Vagina (tissue), 2 donors: ENCODE data around the gene RIPOR3. TPM values are rescaled to one million over a fixed set of nuclear protein-coding genes. Genes with fewer than 3 reads are reported as not detected.

Experiments
- DNase-seq, 2 donors: peaks; one replicate each; pipeline ENCODE4 v3.0.0-alpha.2; 2017; ENCODE audit errors: extremely low spot score in 2 of 2
- H3K27ac ChIP-seq: fragments of 200-600 bp; sonication (generic); one replicate; pipeline ENCODE4 v1.5.1; 2019
- H3K27me3 ChIP-seq: fragments of 200-600 bp; sonication (generic); one replicate; pipeline ENCODE4 v1.5.1; 2019
- H3K36me3 ChIP-seq, 2 donors: fragments of 200-600 bp; sonication (generic); one replicate each; pipeline ENCODE4 v1.5.1; 2017 to 2019
- H3K4me1 ChIP-seq: fragments of 200-600 bp; sonication (generic); one replicate; pipeline ENCODE4 v1.5.1; 2019
- H3K4me3 ChIP-seq, 2 donors: fragments of 200-600 bp; sonication (generic); 1 replicate in 1 of 2; 2 replicates in 1 of 2; pipeline ENCODE4 v1.5.1; 2016 to 2019
- H3K9me3 ChIP-seq: fragments of 200-600 bp; sonication (generic); one replicate; pipeline ENCODE4 v1.5.1; 2019
- CTCF ChIP-seq, 3 experiments: fragments of 450-650 bp in 2 of 3; fragments of 200-600 bp in 1 of 3; sonication (generic) in 1 of 3; IDR thresholded peaks; one replicate each; pipeline ENCODE4 v1.5.1; 2017 to 2019; ENCODE audit warnings: antibody characterized with exemption in 3 of 3, mild to moderate bottlenecking in 2 of 3, moderate library complexity in 2 of 3
- POLR2A ChIP-seq, 2 donors: fragments of 450-650 bp; IDR thresholded peaks; one replicate each; pipeline ENCODE4 v1.6.1; 2017; ENCODE audit warnings: antibody characterized with exemption in 2 of 2, mild to moderate bottlenecking in 2 of 2, moderate library complexity in 2 of 2
- POLR2AphosphoS5 ChIP-seq, 2 donors: sonication (generic); formaldehyde crosslinking; IDR thresholded peaks; one replicate each; pipeline ENCODE4 v1.9.0; 2017; ENCODE audit warnings: antibody characterized with exemption in 2 of 2, mild to moderate bottlenecking in 2 of 2, low read depth in 1 of 2; ENCODE audit not compliant: insufficient read depth in 1 of 2
- intact Hi-C: fragments of 100-400 bp; cut with DNase I; formaldehyde crosslinking; loops from one replicate; pipeline ENCODE4 v1.15.1; 2023
- total RNA-seq: library from RNA; depleted of rRNA; stranded (reverse); fragments of >200 nt; gene quantifications from one replicate; pipeline ENCODE4 v1.2.3, GENCODE V29; 2016

RIPOR3 gene
- total RNA-seq, 1 donor from 2014 or later, result 38.1 TPM

DNA sequence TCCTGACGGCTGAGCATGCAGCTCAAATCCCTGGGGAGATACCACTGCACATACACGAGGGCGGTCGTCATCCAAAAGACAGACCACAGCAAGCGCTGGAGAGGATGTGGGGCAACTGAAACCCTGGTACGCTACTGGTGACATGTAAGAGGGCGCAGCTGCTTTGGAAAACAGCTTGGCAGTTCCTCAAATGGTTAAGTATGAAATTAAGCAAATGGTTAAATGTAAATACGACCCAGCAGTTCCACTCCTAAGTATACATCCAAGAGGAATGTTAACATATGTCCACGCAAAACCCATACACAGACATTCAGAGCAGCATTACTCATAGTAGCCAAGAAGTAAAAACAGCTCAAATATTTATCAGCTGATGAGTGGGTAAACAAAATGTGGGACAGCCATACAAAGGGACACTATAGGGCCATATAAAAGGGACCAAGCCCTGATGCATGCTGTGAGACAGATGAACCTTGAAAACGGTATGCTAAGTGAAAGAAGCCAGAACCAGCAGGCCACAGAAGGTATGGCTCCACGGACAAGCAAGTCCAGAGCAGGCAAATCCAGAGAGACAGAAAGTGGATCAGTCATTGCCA lies 38.5 kb downstream of the RIPOR3 start:
- Histone ChIP-seq H3K27me3 (no peaks in the 10 kb centered on the region), H3K36me3 (no peaks in the 10 kb centered on the region), H3K4me1 (peaks cover 50% of the 10 kb centered on the region), H3K9me3 (no peaks in the 10 kb centered on the region), H3K4me3 (no peak overlapping the region), H3K27ac (peak overlapping the region; percentile 15)
- intact Hi-C loops, result no loop called here
- TF ChIP-seq POLR2AphosphoS5 (IDR thresholded peaks at IDR 0.05; ENCODE audit: insufficient read depth in 1 of 2, low read depth in 1 of 2), result no peak
- no peak for TF ChIP-seq CTCF (IDR thresholded peaks at IDR 0.05)
- TF ChIP-seq POLR2A (IDR thresholded peaks at IDR 0.05), result no peak
- DNase-seq, result no peak

- Histone ChIP-seq H3K36me3 (no peaks in the 10 kb centered on the region), H3K9me3 (no peaks in the 10 kb centered on the region), H3K27me3 (no peaks in the 10 kb centered on the region), H3K4me3 (no peak overlapping the region), H3K27ac (peak overlapping the region; percentile 29), H3K4me1 (peaks cover 39% of the 10 kb centered on the region)
- no peak for DNase-seq
- intact Hi-C loops, result no loop called here
- TF ChIP-seq POLR2A (IDR thresholded peaks at IDR 0.05) (no peak), POLR2AphosphoS5 (IDR thresholded peaks at IDR 0.05; ENCODE audit: insufficient read depth in 1 of 2, low read depth in 1 of 2) (no peak), CTCF (IDR thresholded peaks at IDR 0.05) (no peak)
These were observed 39.7 kb downstream of the RIPOR3 start for GRCh38 chr20:50651676-50652075.

DNA sequence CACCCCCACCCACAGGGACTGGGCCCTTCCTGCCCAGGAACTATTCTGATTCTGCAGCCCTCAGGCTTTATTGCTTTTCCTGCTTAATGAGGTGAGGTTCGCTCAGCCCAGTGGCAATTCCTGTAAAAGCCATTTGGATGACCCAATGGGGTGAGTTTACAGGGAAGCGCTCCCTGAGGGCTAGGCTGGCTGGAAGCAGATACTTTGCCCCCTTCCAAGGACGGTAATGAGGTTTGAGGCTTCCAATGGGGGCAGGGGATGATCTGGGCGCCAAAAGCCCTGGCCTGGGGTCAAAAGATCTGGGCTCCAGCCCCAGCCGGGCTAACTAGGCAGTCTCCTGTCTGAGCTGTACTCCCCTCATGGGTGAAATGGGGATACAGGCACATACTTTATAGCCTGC lies 41.8 kb downstream of the RIPOR3 start:
- Histone ChIP-seq H3K4me3 (no peak overlapping the region), H3K4me1 (peaks cover 41% of the 10 kb centered on the region), H3K9me3 (no peaks in the 10 kb centered on the region), H3K27ac (peak overlapping the region; percentile 72), H3K36me3 (no peaks in the 10 kb centered on the region), H3K27me3 (no peaks in the 10 kb centered on the region)
- intact Hi-C loops, result no loop called here
- no peak for DNase-seq
- no peak for TF ChIP-seq POLR2A (IDR thresholded peaks at IDR 0.05)
- no peak for TF ChIP-seq CTCF (IDR thresholded peaks at IDR 0.05)
- no peak for TF ChIP-seq POLR2AphosphoS5 (IDR thresholded peaks at IDR 0.05; ENCODE audit: insufficient read depth in 1 of 2, low read depth in 1 of 2)

GRCh38 chr20:50648651-50649050 lies 42.7 kb downstream of the RIPOR3 start:
- TF ChIP-seq POLR2AphosphoS5 (IDR thresholded peaks at IDR 0.05; ENCODE audit: insufficient read depth in 1 of 2, low read depth in 1 of 2) (no peak), POLR2A (IDR thresholded peaks at IDR 0.05) (no peak), CTCF (IDR thresholded peaks at IDR 0.05) (no peak)
- no peaks in the 10 kb centered on the region for H3K27me3 ChIP-seq
- intact Hi-C loops, result no loop called here
- H3K36me3 ChIP-seq, result no peaks in the 10 kb centered on the region
- peak overlapping the region; percentile 72 for H3K27ac ChIP-seq
- no peak for DNase-seq
- peaks cover 38% of the 10 kb centered on the region for H3K4me1 ChIP-seq
- H3K4me3 ChIP-seq, result no peak overlapping the region
- H3K9me3 ChIP-seq, result no peaks in the 10 kb centered on the region

- peak overlapping the region; percentile 85 for H3K27ac ChIP-seq
- intact Hi-C loops, result no loop called here
- H3K9me3 ChIP-seq, result no peaks in the 10 kb centered on the region
- no peak for TF ChIP-seq POLR2A (IDR thresholded peaks at IDR 0.05)
- TF ChIP-seq POLR2AphosphoS5 (IDR thresholded peaks at IDR 0.05; ENCODE audit: insufficient read depth in 1 of 2, low read depth in 1 of 2), result peak; percentile 52 to 63
- TF ChIP-seq CTCF (IDR thresholded peaks at IDR 0.05), result peak in 1 of 3 experiments; percentile 43
- H3K4me1 ChIP-seq, result peaks cover 48% of the 10 kb centered on the region
- H3K4me3 ChIP-seq, result no peak overlapping the region
- DNase-seq, result no peak
- H3K36me3 ChIP-seq, result no peaks in the 10 kb centered on the region
- no peaks in the 10 kb centered on the region for H3K27me3 ChIP-seq
These were observed 44.8 kb downstream of the RIPOR3 start for GRCh38 chr20:50646483-50646996.
